Sigmoid colon (tissue), 4 donors: ENCODE data around the gene CFAP61.

Experiments
- CTCF ChIP-seq, 4 experiments: fragments of 450-650 bp in 3 of 4; fragments of 200-600 bp in 1 of 4; IDR thresholded peaks; one replicate each; pipeline ENCODE4 v1.5.1; 2016 to 2019; ENCODE audit warnings: antibody characterized with exemption in 4 of 4, mild to moderate bottlenecking in 3 of 4, moderate library complexity in 2 of 4
- EP300 ChIP-seq, 4 donors: sonication (generic); formaldehyde crosslinking; IDR thresholded peaks; one replicate each; pipeline ENCODE4 v1.6.1; 2017; ENCODE audit warnings: antibody characterized with exemption in 4 of 4
- POLR2A ChIP-seq, 2 donors: fragments of 450-650 bp; IDR thresholded peaks; one replicate each; pipeline ENCODE4 v1.6.1; 2016; ENCODE audit warnings: antibody characterized with exemption in 2 of 2, mild to moderate bottlenecking in 2 of 2, moderate library complexity in 2 of 2
- POLR2AphosphoS5 ChIP-seq, 4 donors: sonication (generic); formaldehyde crosslinking; IDR thresholded peaks; one replicate each; pipeline ENCODE4 v1.6.1; 2017; ENCODE audit warnings: antibody characterized with exemption in 4 of 4

GRCh38 chr20:20331817-20332216 lies 279.5 kb downstream of the CFAP61 start:
- TF ChIP-seq POLR2AphosphoS5 (IDR thresholded peaks at IDR 0.05) (no peak), CTCF (IDR thresholded peaks at IDR 0.05) (no peak), POLR2A (IDR thresholded peaks at IDR 0.05) (no peak), EP300 (IDR thresholded peaks at IDR 0.05) (no peak)
